Liver (tissue), 9 donors: ENCODE measurements around the gene CDH13. TPM values are rescaled to one million over a fixed set of nuclear protein-coding genes. Genes with fewer than 3 reads are reported as not detected.

ENCODE experiments used
- DNase-seq: peaks from one replicate; pipeline ENCODE4 v3.0.0-alpha.2; 2017; ENCODE audit warnings: low spot score
- H3K27ac ChIP-seq, 2 donors: one replicate each; pipeline ENCODE4 v1.7.0; 2013; ENCODE audit warnings: inconsistent platforms in 2 of 2, low read length in 2 of 2, control low read depth in 1 of 2, low read depth in 1 of 2, mild to moderate bottlenecking in 1 of 2
- H3K27me3 ChIP-seq, 4 donors: one replicate each; pipeline versions ENCODE4 v1.6.1 to v1.7.0; 2013; ENCODE audit warnings: low read length in 3 of 4, inconsistent platforms in 1 of 4, mild to moderate bottlenecking in 1 of 4, moderate library complexity in 1 of 4; ENCODE audit not compliant: control insufficient read depth in 4 of 4, insufficient read depth in 4 of 4
- H3K36me3 ChIP-seq, 4 donors: one replicate each; pipeline versions ENCODE4 v1.6.1 to v1.7.0; 2013; ENCODE audit warnings: low read length in 3 of 4, mild to moderate bottlenecking in 3 of 4, low read depth in 1 of 4, moderate library complexity in 1 of 4; ENCODE audit not compliant: control insufficient read depth in 4 of 4, insufficient read depth in 3 of 4
- H3K4me1 ChIP-seq, 4 donors: one replicate each; pipeline versions ENCODE4 v1.6.1 to v1.7.0; 2013; ENCODE audit warnings: low read length in 3 of 4, mild to moderate bottlenecking in 3 of 4, moderate library complexity in 1 of 4; ENCODE audit not compliant: control insufficient read depth in 4 of 4, insufficient read depth in 4 of 4
- H3K4me3 ChIP-seq, 3 donors: one replicate each; pipeline versions ENCODE4 v1.6.1 to v1.7.0; 2013; ENCODE audit warnings: low read length in 3 of 3, control low read depth in 1 of 3, low read depth in 1 of 3, mild to moderate bottlenecking in 1 of 3
- H3K9ac ChIP-seq, 2 donors: one replicate each; pipeline ENCODE4 v1.7.0; 2013; ENCODE audit warnings: low read length in 2 of 2, mild to moderate bottlenecking in 2 of 2, moderate library complexity in 2 of 2, control low read depth in 1 of 2, low read depth in 1 of 2
- H3K9me3 ChIP-seq, 4 donors: one replicate each; pipeline versions ENCODE4 v1.6.1 to v1.7.0; 2013; ENCODE audit warnings: low read length in 3 of 4; ENCODE audit not compliant: control insufficient read depth in 4 of 4
- ATF3 ChIP-seq: IDR thresholded peaks from 2 replicates; pipeline ENCODE4 v1.6.1; 2016; ENCODE audit warnings: antibody characterized with exemption
- EGR1 ChIP-seq, 2 donors: IDR thresholded peaks; 2 replicates each; pipeline ENCODE4 v1.6.1; 2016 to 2018; ENCODE audit warnings: antibody characterized with exemption in 2 of 2, low read depth in 2 of 2
- FOXA1 ChIP-seq: IDR thresholded peaks from 2 replicates; pipeline ENCODE4 v1.6.1; 2016; ENCODE audit warnings: antibody characterized with exemption
- FOXA2 ChIP-seq: IDR thresholded peaks from 2 replicates; pipeline ENCODE4 v1.6.1; 2016; ENCODE audit warnings: antibody characterized with exemption
- GABPA ChIP-seq, 2 donors: IDR thresholded peaks in 1 of 2; conservative IDR thresholded peaks in 1 of 2; 2 replicates each; pipeline ENCODE4 v1.6.1; 2016; ENCODE audit warnings: antibody characterized with exemption in 2 of 2, mild to moderate bottlenecking in 1 of 2, moderate library complexity in 1 of 2
- HNF4A ChIP-seq, 2 donors: conservative IDR thresholded peaks; 2 replicates each; pipeline ENCODE4 v1.6.1; 2016; ENCODE audit warnings: antibody characterized with exemption in 2 of 2, mild to moderate bottlenecking in 2 of 2
- HNF4G ChIP-seq: IDR thresholded peaks from 2 replicates; pipeline ENCODE4 v1.6.1; 2016; ENCODE audit warnings: antibody characterized with exemption
- JUND ChIP-seq, 2 donors: IDR thresholded peaks; 2 replicates each; pipeline ENCODE4 v1.6.1; 2016; ENCODE audit warnings: antibody characterized with exemption in 2 of 2
- MAX ChIP-seq: IDR thresholded peaks from 2 replicates; pipeline ENCODE4 v1.6.1; 2016; ENCODE audit warnings: antibody characterized with exemption
- NR2F2 ChIP-seq: IDR thresholded peaks from 2 replicates; pipeline ENCODE4 v1.6.1; 2016; ENCODE audit warnings: antibody characterized with exemption
- RAD21 ChIP-seq, 2 donors: IDR thresholded peaks; 2 replicates each; pipeline ENCODE4 v1.6.1; 2016; ENCODE audit warnings: antibody characterized with exemption in 2 of 2, mild to moderate bottlenecking in 2 of 2
- REST ChIP-seq: IDR thresholded peaks from 2 replicates; pipeline ENCODE4 v1.6.1; 2016; ENCODE audit warnings: antibody characterized with exemption, mild to moderate bottlenecking
- RXRA ChIP-seq, 2 donors: IDR thresholded peaks; 2 replicates each; pipeline ENCODE4 v1.6.1; 2017 to 2018; ENCODE audit warnings: antibody characterized with exemption in 2 of 2, mild to moderate bottlenecking in 1 of 2
- SP1 ChIP-seq: IDR thresholded peaks from 2 replicates; pipeline ENCODE4 v1.6.1; 2018; ENCODE audit warnings: antibody characterized with exemption, mild to moderate bottlenecking
- TAF1 ChIP-seq: conservative IDR thresholded peaks from 2 replicates; pipeline ENCODE4 v1.6.1; 2016; ENCODE audit warnings: antibody characterized with exemption, mild to moderate bottlenecking
- YY1 ChIP-seq: IDR thresholded peaks from 2 replicates; pipeline ENCODE4 v1.6.1; 2016; ENCODE audit warnings: antibody characterized with exemption, mild to moderate bottlenecking
- WGBS: extraction: QIAGEN DNeasy Blood & Tissue Kit; methylation state at CpG from one replicate; pipeline ENCODE4 v1.1.7; 2013; 5-methylcytosine and 5-hydroxymethylcytosine counted together
- polyA plus RNA-seq, 2 donors: library from polyadenylated mRNA; stranded (reverse) in 1 of 2; unstranded in 1 of 2; fragments of 200-250 nt in 1 of 2; fragments of >200 nt in 1 of 2; fragmentation: Nextera tagmentation in 1 of 2; extraction: Ambion mirVana in 1 of 2; gene quantifications; one replicate each; pipeline versions ENCODE4 v1.2.1 to v1.2.3, GENCODE V29; 2013 to 2015
- total RNA-seq, 2 donors: library from RNA; depleted of rRNA; stranded (reverse); fragments of >200 nt; gene quantifications; one replicate each; pipeline ENCODE4 v1.2.3, GENCODE V29; 2014
- donor health status: healthy.
- donor health status: healthy.
- donor health status: healthy.
- donor health status: healthy.
- donor health status: healthy.

Gene CDH13
- total and polyA plus RNA-seq, 4 donors, result 0.21 to 1.5 (median 0.58) TPM

GRCh38 chr16:82899006-82899405 lies 272.2 kb downstream of the CDH13 start:
- 96% methylated on average over 2 of the region's 2 CpGs for WGBS
- DNase-seq, result no peak

GRCh38 chr16:82899731-82900450 lies 273.1 kb downstream of the CDH13 start:
- no peak overlapping the region for H3K9ac ChIP-seq
- TF ChIP-seq GABPA (IDR thresholded peaks at IDR 0.05 in 1 of 2, conservative IDR thresholded peaks at IDR 0.05 in 1 of 2), result no peak
- TF ChIP-seq EGR1 (IDR thresholded peaks at IDR 0.05; ENCODE audit: low read depth in 2 of 2), result no peak
- no peak for TF ChIP-seq FOXA1
- TF ChIP-seq RXRA (IDR thresholded peaks at IDR 0.05), result no peak
- no peak for TF ChIP-seq ATF3
- no peak for TF ChIP-seq TAF1
- no peak for TF ChIP-seq SP1
- no peak for TF ChIP-seq FOXA2
- TF ChIP-seq HNF4A (conservative IDR thresholded peaks at IDR 0.05), result no peak
- TF ChIP-seq YY1, result no peak
- no peak for TF ChIP-seq JUND (IDR thresholded peaks at IDR 0.05)
- no peak for TF ChIP-seq NR2F2
- TF ChIP-seq REST, result no peak
- no peak for TF ChIP-seq RAD21 (IDR thresholded peaks at IDR 0.05)
- no peak for TF ChIP-seq MAX
- DNase-seq, result no peak
- no peak overlapping the region for H3K27ac ChIP-seq
- H3K4me1 ChIP-seq, result no peaks in the 10 kb centered on the region
- H3K36me3 ChIP-seq, result no peaks in the 10 kb centered on the region
- no peak overlapping the region for H3K4me3 ChIP-seq
- no peaks in the 10 kb centered on the region for H3K9me3 ChIP-seq
- peaks cover 0 to 3% (median 0%) of the 10 kb centered on the region in 4 donors for H3K27me3 ChIP-seq
- 84% methylated on average over 4 of the region's 4 CpGs for WGBS

More at GRCh38 chr16:82899006-82899405, 272.2 kb downstream of the CDH13 start:
- no peak overlapping the region for H3K9ac ChIP-seq
- no peak overlapping the region for H3K4me3 ChIP-seq
- no peaks in the 10 kb centered on the region for H3K9me3 ChIP-seq
- peaks cover 0 to 3% (median 0%) of the 10 kb centered on the region in 4 donors for H3K27me3 ChIP-seq
- H3K36me3 ChIP-seq, result no peaks in the 10 kb centered on the region
- TF ChIP-seq YY1, result no peak
- no peak for TF ChIP-seq RAD21 (IDR thresholded peaks at IDR 0.05)
- TF ChIP-seq NR2F2, result no peak
- no peak for TF ChIP-seq HNF4G
- no peak for TF ChIP-seq TAF1
- TF ChIP-seq JUND (IDR thresholded peaks at IDR 0.05), result no peak
- no peak overlapping the region for H3K27ac ChIP-seq
- H3K4me1 ChIP-seq, result no peaks in the 10 kb centered on the region
